HG03066 (cell line): ENCODE results near the gene ANAPC5.

Source experiments
- ATAC-seq: cut with Tn5 transposase; IDR thresholded peaks from one replicate; pipeline ENCODE4 v1.9.1; 2021; ENCODE audit warnings: low read depth; ENCODE audit not compliant: unreplicated experiment

Gene ANAPC5

GRCh38 chr12:121366063-121366459 lies 13.8 kb upstream of the ANAPC5 start:
- ATAC-seq, result no peak

GRCh38 chr12:121365416-121366062 lies 13.3 kb upstream of the ANAPC5 start:
- ATAC-seq, result no peak

GRCh38 chr12:121364683-121365121 lies 12.5 kb upstream of the ANAPC5 start:
- ATAC-seq, result no peak

- no peak for ATAC-seq
Observed at GRCh38 chr12:121358073-121358472, 5.9 kb upstream of the ANAPC5 start.

GRCh38 chr12:121357331-121357730 lies 5.1 kb upstream of the ANAPC5 start:
- no peak for ATAC-seq

GRCh38 chr12:121356657-121357056 lies 4.4 kb upstream of the ANAPC5 start:
- no peak for ATAC-seq

- ATAC-seq, result no peak
Observed at GRCh38 chr12:121355818-121356217, 3.6 kb upstream of the ANAPC5 start.

GRCh38 chr12:121352682-121353018 lies 439 bp upstream of the ANAPC5 start:
- peak; percentile 44 for ATAC-seq

GRCh38 chr12:121346747-121347146 lies 5.5 kb downstream of the ANAPC5 start:
- ATAC-seq, result no peak

- ATAC-seq, result no peak
Observed at GRCh38 chr12:121345151-121345815, 6.9 kb downstream of the ANAPC5 start.

GRCh38 chr12:121344506-121344905 lies 7.7 kb downstream of the ANAPC5 start:
- ATAC-seq, result no peak

- no peak for ATAC-seq
Observed at GRCh38 chr12:121337416-121337815, 14.8 kb downstream of the ANAPC5 start.

GRCh38 chr12:121334513-121335343 lies 17.5 kb downstream of the ANAPC5 start:
- no peak for ATAC-seq

GRCh38 chr12:121333747-121334146 lies 18.5 kb downstream of the ANAPC5 start:
- ATAC-seq, result no peak

- no peak for ATAC-seq
Observed at GRCh38 chr12:121331248-121331647, 21.0 kb downstream of the ANAPC5 start.

- no peak for ATAC-seq
Observed at GRCh38 chr12:121330692-121331091, 21.5 kb downstream of the ANAPC5 start.

GRCh38 chr12:121330195-121330594 lies 22.0 kb downstream of the ANAPC5 start:
- ATAC-seq, result no peak

GRCh38 chr12:121328620-121329019 lies 23.6 kb downstream of the ANAPC5 start:
- no peak for ATAC-seq

GRCh38 chr12:121326996-121327674 lies 25.1 kb downstream of the ANAPC5 start:
- no peak for ATAC-seq

- no peak for ATAC-seq
Observed at GRCh38 chr12:121325922-121326396, 26.3 kb downstream of the ANAPC5 start.

GRCh38 chr12:121323908-121324307 lies 28.3 kb downstream of the ANAPC5 start:
- ATAC-seq, result no peak
